IgD-negative memory B cell (primary cell): ENCODE measurements around the gene NEUROG2. TPM values are rescaled to one million over a fixed set of nuclear protein-coding genes. Genes with fewer than 3 reads are reported as not detected.

Experiments used
- H3K27ac Mint-ChIP-seq, 3 donors: one replicate each; pipeline ENCODE4 v1.8.0; 2020 to 2022; ENCODE audit warnings: mild to moderate bottlenecking in 3 of 3, mixed read lengths in 3 of 3, moderate library complexity in 1 of 3
- H3K27me3 Mint-ChIP-seq: one replicate; pipeline ENCODE4 v1.8.0; 2021; ENCODE audit warnings: mixed read lengths
- H3K36me3 Mint-ChIP-seq: one replicate; pipeline ENCODE4 v1.8.0; 2020; ENCODE audit warnings: mild to moderate bottlenecking, mixed read lengths
- H3K4me1 Mint-ChIP-seq, 3 donors: one replicate each; pipeline ENCODE4 v1.8.0; 2020 to 2022; ENCODE audit warnings: mixed read lengths in 3 of 3, mild to moderate bottlenecking in 1 of 3
- H3K4me3 Mint-ChIP-seq, 4 donors: one replicate each; pipeline ENCODE4 v1.8.0; 2020 to 2022; ENCODE audit warnings: mild to moderate bottlenecking in 4 of 4, mixed read lengths in 4 of 4, moderate library complexity in 3 of 4
- H3K9me3 Mint-ChIP-seq, 3 donors: one replicate each; pipeline ENCODE4 v1.8.0; 2020 to 2021; ENCODE audit warnings: mixed read lengths in 3 of 3, mild to moderate bottlenecking in 1 of 3
- polyA plus RNA-seq: library from polyadenylated mRNA; unstranded; fragments of 300-500 nt; fragmentation: Illumina TruSeq; gene quantifications from one replicate; pipeline ENCODE4 v1.2.3, GENCODE V29; 2021

Gene NEUROG2
- polyA plus RNA-seq, 1 donor from 2014 or later, result not detected

- Mint-ChIP-seq H3K9me3 (no peaks in the 10 kb centered on the region), H3K27me3 (peaks cover 4% of the 10 kb centered on the region), H3K27ac (no peak overlapping the region), H3K4me1 (no peaks in the 10 kb centered on the region), H3K36me3 (peaks cover 2% of the 10 kb centered on the region), H3K4me3 (no peak overlapping the region)
Measured at GRCh38 chr4:112473985-112474384, 42.0 kb downstream of the NEUROG2 start.

DNA sequence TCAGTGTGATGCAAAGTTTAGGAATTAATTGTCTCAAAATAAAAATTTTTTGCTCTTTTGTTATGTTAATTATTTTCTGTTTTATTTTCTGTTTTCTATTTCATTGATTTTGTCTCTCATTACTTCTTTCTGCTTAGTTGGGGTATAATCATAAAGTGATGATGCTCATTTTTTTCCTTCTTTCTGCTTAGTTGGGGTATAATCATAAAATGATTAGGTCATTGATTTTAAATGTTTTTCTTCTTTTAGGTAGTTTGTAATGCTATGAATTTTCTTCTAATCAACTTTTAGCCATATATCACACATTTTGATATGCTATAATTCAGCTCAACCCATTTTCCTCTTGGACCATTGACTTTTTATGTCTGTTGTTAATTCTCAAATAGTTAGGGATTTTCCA, 43.7 kb downstream of the NEUROG2 start:
- H3K36me3 Mint-ChIP-seq, result peaks cover 2% of the 10 kb centered on the region
- no peak overlapping the region for H3K4me3 Mint-ChIP-seq
- H3K27me3 Mint-ChIP-seq, result peaks cover 4% of the 10 kb centered on the region
- H3K4me1 Mint-ChIP-seq, result no peaks in the 10 kb centered on the region
- H3K27ac Mint-ChIP-seq, result no peak overlapping the region
- peaks cover 0 to 2% (median 0%) of the 10 kb centered on the region in 3 donors for H3K9me3 Mint-ChIP-seq

Other genes with a start within 250 kb of the NEUROG2 start
- gene TIFA, start 230.3 kb downstream of the NEUROG2 start, polyA plus RNA-seq, result 103 TPM
- gene ALPK1, start 218.8 kb downstream of the NEUROG2 start, polyA plus RNA-seq, result 4.5 TPM
- gene ZGRF1, start 120.7 kb upstream of the NEUROG2 start, polyA plus RNA-seq, result 1.9 TPM
- 44.7 TPM for gene LARP7, start 121.0 kb upstream of the NEUROG2 start, polyA plus RNA-seq